COLO829 (cell line): ENCODE measurements around the gene PLAA.
"Not testable (repeated sequence)": the region's sequence is repeated elsewhere in the genome, so short reads cannot be mapped to it uniquely, and the experiment has no call there.

Experiments used
- DNase-seq: peaks from one replicate; pipeline ENCODE4 v3.0.0; 2012; ENCODE audit warnings: low spot score

The PLAA gene

DNA sequence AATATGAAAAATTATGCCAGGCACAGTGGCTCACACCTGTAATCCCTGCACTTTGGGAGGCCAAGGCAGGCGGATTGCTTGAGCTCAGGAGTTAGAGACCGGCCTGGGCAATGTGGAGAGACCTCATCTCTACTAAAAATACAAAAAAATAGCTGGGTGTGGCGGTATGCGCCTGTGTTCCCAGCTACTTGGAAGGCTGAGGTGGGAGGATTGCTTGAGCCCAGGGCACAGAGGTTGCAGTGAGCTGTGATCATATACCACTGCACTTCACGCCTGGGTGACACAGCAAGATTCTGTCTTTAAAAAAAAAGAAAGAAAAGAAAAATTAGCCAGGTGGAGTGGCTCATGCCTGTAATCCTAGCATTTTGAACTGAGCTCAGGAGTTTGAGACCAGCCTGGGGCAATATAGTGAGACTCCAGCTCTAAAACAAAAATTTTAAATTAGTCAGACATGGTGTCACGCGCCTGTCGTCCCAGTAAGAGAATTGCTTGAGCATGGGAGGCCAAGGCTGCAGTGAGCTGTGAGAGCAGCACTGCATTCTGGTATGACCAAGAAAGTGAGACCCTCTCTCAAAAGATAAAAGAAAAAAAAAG, 18.0 kb downstream of the PLAA start:
- no peak for DNase-seq

DNA sequence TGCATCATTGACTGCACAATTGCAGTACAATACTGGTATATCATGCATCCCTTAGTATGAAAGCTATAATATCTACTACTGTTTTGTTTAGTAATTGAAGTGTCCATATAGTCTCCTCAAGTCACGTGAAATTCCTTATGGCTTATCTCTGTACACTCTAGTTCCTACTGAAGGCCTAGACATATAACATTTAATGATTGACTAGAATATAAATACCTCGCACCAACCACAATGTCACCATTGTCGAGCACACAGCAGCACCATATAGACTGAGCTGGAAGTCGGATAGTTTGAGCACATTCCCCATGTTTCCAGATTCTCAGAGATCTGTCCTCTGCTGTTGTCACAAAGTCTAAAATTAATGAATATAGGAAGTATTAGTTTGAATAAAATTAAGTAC, 21.4 kb downstream of the PLAA start:
- no peak for DNase-seq

GRCh38 chr9:26919698-26920097, 27.3 kb downstream of the PLAA start:
- no peak for DNase-seq

GRCh38 chr9:26913138-26913668, 33.8 kb downstream of the PLAA start:
- DNase-seq = no peak

GRCh38 chr9:26904671-26905070, 42.4 kb downstream of the PLAA start:
- DNase-seq = no peak

GRCh38 chr9:26904070-26904469, 43.0 kb downstream of the PLAA start:
- no peak for DNase-seq

DNA sequence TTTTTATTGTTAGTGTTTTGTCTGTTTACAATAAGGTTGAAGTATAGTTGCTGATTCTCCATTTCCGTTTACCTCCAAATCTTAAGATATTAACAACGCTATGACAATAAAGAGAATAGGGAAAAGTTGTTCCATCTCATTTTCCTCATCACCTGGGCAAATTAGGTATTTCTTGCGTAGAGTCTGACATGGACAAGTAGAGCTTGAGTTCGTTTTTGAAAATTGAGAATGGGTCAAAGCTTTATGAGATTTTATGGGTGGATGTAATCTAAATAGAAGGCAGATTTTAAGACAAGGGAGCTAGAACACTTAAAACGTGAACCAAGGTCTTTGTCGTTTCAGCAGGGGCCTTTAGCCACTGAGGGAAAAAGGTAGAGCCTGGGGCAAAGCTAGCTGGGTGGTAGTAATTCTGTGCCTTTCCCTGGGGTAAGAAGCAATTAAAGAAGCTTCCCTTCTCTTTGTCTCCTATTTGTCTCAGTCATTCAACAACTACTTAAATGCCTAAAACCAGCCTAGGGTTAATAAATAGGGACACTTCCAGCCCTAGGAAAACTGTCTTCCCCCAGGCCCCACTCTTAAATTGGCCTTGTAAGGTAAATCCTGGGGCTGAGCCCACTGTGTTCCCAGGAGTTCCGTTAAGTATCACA, 53.9 kb downstream of the PLAA start:
- no peak for DNase-seq

DNA sequence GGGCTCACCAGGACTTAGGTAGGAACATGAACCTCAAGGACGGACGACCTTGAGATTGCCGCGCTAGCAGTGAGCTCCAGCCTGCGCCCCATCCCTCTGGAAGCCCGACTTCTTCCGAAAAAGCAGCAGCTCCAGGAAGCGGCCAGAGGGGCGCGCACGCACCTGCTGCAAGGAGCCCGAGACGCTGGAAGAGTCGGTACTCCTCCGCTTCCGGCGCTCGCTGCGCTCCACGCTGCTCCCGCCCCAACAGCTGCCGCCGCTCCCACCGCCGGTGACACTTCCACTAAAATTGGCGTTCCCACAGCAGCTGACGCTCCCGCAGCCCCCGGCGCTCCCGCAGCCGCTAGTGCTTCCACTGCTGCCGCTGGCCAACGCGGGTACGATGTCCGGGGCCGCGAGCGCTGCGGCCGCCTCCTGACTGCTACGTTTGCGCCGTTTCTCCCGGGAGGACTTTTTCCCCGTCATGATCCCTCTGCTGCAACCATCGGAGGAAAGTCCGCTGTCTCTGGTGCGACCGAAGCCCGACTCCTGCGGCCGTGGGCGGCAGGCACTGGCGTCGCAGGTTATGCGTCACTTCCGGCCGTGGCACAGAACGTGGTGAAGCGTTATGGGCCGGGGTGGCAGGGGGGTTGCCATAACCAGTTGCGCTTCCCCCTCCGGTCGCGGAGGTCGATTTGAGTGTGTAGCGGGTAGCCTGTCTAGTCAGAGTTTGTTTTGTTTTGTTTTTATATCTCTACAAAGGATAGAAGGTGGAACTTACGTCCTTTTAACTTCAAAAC, 54.6 kb downstream of the PLAA start, which contains the start of gene CAAP1:
CAAP1 (minus strand) TSS at position 552 of the 779 bp plus-strand sequence; CDS start at position 465, 87 bp downstream.
- peak; percentile 81 for DNase-seq

DNA sequence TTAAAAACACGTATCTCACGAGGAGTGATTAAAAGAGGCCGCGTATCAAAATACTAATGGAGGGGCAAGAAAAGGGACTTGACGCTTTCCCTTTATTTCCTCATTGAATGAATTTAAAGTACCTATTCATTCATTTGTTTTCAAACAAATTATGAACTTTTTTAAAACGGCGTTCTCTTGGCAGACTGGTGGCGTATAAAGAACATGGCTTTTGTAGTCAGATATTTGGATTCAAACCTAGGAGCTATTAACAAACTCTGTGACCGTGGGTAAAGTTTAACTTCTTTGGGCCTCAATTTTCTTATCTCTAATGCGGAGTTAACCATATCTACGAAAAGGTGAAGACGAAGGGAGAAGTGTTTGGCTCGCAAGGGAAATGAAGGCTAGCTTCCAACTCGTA, 55.3 kb downstream of the PLAA start:
- no peak for DNase-seq

DNA sequence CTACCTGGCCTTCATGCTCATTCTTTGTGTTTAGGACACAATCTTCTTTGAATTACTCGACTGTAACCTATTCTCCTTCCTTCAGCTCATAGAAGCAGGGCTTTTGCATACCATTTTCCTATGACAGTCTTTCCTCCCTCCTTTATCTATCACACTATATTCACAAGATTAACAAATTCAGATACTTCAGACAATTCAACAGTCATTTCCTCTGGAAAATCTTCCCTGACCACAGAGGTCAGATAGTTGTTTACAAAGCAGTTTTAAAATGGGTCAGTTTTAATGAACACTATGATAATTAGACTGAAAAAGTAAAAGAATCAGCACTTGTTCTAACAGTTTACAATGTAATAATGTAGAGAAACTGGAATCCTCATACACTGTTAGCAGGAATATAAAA, 58.8 kb downstream of the PLAA start:
- DNase-seq = no peak

- no peak for DNase-seq
Measured at GRCh38 chr9:26882154-26882553, 64.9 kb downstream of the PLAA start.

DNA sequence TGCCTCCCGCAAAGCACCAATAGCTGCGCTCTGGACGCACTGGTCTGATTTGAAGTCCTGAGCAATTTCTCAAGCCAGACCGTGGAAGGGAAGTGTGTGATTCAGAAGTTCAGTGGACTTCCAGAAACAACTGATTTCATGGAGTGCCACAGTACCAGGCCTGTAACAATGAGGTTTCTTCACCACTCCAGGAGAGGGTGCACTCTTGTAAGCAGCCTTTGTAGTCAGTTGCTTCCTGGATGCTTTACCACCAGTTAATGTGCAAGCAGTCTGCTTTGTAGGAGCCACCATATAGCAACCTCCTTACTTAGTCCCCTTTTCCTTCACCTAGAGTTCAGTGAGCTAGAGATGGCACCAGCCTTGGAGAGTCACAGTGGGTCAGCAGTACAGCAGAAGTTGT, 66.8 kb downstream of the PLAA start:
- DNase-seq = no peak

DNA sequence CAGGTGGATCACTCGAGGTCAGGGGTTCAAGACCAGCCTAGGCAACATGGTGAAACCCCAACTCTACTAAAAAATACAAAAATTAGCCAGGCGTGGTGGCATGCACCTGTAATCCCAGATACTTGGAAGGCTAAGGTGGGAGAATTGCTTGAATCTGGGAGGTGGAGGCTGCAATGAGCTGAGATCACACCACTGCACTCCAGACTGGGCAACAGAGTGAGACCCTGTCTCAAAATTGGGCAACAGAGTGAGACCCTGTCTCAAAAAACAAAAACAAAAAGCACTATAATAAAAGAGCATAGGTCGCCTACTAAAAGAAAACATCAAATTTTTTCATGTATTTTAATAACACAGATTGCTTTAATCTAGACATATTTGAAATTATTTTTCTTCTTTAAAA, 71.9 kb downstream of the PLAA start:
- not testable (repeated sequence) for DNase-seq

DNA sequence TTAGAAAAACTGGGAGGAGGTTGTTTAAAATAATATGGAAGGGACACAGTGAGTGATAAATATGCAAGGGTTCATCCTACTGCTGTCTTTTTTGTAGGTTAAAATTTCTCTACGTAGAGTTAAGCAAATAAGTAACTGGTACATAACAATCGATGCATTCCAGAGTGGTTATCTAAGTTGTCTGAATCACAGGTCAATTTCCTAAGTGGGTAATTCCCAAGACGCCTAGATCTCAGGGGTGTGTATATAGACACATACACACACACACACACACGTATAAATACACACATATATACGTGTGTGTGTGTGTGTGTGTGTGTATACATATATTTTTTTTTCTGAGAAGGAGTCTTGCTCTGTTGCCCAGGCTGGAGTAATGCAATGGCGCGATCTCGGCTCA, 76.8 kb downstream of the PLAA start:
- DNase-seq = no peak

- peak; percentile 1 for DNase-seq
Measured at GRCh38 chr9:26863074-26863473, 84.0 kb downstream of the PLAA start.

GRCh38 chr9:26856413-26857032, 90.5 kb downstream of the PLAA start:
- DNase-seq = peak; percentile 30
